Activated gamma-delta T cell (primary cell): ENCODE results near the gene ZGPAT.

Experiments used
- DNase-seq: peaks from one replicate; lab custom pipeline; 2025; lab: John Stamatoyannopoulos, UW

The ZGPAT gene

DNA sequence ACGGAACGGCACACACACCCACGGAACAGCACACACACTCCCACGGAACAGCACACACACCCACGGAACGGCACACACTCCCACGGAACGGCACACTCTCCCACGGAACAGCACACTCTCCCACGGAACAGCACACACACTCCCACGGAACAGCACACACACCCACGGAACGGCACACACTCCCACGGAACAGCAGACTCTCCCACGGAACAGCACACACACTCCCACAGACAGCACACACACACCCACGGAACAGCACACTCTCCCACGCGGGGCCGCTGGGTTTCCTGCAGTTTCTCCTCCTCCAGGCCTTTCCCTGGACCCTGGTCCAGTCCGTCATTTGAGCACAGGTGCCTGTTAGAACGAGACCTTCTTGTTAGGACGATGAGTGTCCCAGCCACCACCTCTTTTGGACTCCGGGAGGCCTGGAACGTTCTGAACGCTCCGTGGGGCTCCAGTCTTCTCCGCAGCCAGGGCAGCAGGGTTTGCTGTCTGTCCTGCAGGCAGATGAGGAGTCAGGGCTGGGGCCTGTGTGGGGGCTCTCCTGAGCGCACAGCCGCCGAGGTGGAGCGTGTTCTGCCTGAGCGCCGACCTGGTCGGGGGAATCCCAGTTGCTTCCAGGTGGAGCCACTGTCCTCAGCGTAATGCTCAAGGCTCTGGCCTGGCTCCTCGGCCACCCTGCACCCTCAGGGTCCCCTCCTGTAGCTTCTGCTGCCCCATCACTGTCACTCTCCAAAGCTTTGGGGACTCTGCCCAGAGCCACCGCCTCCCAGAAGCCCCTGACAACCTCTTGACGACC lies 29.0 kb upstream of the ZGPAT start:
- no peak for DNase-seq

DNA sequence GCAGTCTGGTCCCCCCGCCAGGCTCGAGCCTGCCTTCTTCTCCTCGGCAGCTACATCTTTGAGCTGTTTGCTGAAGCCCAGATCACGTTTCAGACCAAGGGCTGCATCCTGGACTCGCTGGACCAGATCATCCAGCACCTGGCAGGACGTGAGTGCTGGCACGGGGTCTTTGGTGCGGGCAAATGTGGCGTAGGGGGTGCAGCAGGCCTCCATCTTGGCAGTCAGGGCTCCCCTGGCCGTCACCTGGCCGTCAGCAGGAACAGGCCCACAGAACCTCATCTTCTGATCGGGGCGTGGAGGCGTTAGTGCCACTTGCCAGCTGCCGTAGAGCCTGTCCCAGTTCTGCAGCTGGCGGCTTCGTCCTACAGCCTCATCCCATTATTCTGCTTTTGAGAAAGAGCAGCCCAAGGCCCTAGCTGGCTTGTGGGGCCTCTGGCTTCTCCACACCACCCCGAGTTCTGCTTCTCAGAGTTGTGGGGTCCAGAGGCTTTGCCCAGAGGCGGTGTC lies 28.0 kb upstream of the ZGPAT start:
- no peak for DNase-seq

- DNase-seq: no peak
Measured at GRCh38 chr20:63680427-63680826, 27.4 kb upstream of the ZGPAT start.

DNA sequence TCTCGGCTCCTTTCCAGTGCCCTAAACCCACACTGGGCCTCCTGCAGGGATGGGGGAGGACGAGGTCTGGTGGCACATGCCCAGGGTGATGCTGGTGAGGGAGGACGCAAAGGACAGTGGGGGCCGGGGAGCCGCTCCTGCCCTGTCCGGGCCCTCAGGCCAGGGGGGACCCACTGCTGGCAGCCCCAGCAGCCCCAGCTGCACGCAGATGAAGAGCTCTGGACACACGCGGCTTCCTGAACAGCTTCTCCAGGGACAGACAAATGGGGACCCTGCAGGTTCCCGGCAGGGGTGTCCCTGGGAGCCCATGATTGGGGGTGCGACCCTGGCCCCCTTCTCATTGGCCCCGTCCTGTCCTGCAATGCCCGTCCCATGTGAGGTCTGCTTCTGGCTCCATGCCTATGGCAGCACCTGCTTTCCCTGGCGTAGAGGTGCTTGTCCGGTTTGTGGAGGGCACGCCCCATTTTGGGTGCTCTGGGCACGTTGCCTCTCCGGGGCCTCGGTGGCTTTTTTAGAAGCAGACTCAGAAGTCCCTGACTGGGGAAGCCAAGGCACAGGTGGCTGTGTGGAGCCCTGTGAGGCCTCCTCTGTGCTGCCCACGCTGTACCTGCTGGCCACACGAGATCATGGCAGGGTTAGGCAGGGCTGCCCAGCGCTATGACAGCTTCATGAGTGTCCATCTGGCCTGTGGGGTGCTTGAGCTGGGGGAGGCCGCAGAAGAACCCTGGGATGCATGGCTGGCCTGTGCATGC lies 26.8 kb upstream of the ZGPAT start:
- no peak for DNase-seq

- DNase-seq: no peak
Measured at GRCh38 chr20:63681609-63682142, 26.2 kb upstream of the ZGPAT start.

DNA sequence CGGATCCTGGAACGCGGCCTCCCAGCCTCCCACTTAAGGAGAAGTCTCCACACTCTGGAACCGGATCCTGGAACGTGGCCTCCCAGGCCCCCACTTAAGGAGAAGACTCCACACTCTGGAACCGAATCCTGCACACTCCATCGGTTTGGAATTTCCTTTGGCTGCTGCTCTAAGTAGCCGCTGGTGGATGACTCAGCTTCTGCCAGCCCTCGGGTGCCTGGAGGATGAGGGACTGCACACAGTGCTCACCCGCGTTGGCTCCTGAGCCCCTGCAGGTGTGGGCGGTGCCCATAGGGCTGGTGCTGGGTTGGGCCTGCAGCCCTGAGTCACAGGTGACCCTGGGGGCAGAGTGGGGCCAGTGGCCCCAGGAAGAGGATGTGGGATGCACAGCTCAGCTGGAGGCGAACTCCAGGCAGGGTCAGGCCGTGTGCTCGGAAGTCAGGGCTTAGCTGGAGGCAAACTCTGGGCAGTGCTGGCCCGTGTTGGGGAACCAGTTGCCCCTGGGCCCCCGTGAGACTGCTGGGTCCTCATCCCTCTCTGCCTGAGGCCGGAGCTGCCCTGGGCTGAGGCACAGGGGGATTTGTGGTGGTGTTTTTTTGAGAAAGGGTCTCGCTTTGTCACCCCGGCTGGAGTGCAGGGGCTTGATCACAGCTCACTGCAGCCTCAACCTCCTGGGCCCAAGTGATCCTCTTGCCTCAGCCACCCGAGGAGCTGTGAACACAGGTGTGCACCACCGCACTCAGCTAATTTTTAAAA lies 25.3 kb upstream of the ZGPAT start:
- DNase-seq: no peak

DNA sequence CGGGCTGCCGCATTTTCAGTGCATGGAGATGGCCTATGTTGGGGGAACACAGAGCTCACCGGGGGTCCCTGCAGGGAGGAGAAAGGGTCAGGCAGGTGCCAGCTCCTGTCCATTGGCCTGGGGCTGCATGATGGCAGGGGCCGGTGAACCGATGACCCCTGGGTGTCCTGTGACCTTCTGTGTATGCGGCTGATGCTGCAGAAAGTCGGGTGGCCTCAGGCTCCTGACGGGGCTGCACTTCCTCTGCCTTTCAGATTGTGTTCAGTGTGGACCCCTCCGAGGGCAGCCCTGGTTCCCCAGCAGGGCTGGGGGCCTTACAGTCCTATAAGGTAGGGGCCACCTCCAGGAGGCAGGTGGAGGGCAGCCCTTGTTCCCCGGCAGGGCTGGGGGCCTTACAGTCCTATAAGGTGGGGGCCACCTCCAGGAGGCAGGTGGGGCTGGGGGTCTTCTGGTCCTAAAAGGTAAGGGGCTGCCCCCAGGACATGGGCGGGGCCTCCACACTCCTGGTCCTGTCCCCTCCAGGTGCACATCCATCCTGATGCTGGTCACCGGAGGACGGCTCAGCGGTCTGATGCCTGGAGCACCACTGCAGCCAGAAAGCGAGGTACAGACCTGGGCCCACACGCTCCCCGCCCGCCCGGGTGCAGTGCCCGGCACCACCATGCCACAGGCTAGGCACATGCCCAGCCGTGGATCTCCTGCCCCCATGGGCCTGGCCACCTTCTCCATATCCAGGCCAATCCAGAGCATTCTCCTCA lies 22.4 kb upstream of the ZGPAT start:
- no peak for DNase-seq

- DNase-seq: no peak
Measured at GRCh38 chr20:63686094-63686491, 21.7 kb upstream of the ZGPAT start.

GRCh38 chr20:63686492-63687321 lies 21.1 kb upstream of the ZGPAT start:
- DNase-seq: no peak

DNA sequence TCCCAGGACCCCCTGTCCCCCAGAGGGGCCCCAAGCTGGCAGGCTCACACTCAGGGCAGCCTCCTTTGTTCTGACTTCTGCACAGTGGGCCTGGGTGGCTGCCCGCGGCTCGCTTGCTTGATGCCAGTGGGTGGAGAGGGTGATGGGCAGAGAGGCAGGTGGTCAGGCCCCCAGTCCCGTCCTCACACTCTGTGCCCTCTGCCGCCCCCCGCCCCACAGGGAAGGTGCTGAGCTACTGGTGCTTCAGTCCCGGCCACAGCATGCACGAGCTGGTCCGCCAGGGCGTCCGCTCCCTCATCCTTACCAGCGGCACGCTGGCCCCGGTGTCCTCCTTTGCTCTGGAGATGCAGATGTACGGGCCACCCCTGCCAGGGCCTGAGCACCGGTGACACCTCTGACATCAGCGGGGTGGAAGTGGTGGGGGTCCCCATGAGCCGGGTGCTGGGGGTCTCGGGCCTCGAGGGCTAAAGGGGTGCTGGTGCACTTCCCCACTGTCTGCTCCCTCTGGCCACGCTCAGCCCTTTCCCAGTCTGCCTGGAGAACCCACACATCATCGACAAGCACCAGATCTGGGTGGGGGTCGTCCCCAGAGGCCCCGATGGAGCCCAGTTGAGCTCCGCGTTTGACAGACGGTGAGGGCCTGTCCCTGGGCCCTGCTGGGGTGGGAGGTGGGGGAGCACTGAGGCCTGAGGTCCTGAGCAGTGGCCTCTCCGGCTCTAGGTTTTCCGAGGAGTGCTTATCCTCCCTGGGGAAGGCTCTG lies 20.2 kb upstream of the ZGPAT start:
- no peak for DNase-seq

DNA sequence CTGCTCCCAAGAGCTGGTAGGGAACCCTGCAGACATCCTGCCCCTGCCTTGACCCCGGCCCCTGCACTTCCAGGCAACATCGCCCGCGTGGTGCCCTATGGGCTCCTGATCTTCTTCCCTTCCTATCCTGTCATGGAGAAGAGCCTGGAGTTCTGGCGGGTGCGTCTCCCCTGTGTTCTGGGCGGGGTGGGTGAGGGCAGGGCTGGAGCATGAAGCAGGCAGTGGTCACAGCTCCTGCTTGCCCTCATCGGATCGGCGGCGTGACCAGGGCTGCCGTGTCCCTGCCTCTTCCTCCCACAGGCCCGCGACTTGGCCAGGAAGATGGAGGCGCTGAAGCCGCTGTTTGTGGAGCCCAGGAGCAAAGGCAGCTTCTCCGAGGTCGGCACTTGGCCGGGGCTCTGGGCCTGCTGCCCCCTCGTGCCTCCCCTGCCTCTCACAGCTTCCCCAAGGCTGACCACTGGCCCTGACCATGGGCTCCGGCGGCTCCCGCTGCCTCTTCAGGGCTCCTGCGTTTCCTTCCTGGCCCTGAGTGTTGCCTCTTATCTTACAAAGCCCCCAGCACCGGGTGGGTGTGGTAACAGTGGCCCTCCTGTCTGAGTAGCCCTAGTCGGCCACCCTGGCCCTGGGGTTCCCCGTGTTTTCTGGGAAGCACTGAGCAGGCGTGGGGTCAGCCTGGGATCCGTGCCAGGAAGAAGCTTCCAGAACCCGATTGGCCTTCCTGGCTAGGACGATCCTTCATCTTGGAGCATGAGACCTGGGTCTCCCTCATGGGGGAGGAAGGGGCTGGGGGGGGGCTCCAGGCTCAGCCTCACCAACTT lies 19.4 kb upstream of the ZGPAT start:
- no peak for DNase-seq

- no peak for DNase-seq
Measured at GRCh38 chr20:63689046-63690002, 18.5 kb upstream of the ZGPAT start.

- DNase-seq: no peak
Measured at GRCh38 chr20:63690003-63690897, 17.6 kb upstream of the ZGPAT start.

DNA sequence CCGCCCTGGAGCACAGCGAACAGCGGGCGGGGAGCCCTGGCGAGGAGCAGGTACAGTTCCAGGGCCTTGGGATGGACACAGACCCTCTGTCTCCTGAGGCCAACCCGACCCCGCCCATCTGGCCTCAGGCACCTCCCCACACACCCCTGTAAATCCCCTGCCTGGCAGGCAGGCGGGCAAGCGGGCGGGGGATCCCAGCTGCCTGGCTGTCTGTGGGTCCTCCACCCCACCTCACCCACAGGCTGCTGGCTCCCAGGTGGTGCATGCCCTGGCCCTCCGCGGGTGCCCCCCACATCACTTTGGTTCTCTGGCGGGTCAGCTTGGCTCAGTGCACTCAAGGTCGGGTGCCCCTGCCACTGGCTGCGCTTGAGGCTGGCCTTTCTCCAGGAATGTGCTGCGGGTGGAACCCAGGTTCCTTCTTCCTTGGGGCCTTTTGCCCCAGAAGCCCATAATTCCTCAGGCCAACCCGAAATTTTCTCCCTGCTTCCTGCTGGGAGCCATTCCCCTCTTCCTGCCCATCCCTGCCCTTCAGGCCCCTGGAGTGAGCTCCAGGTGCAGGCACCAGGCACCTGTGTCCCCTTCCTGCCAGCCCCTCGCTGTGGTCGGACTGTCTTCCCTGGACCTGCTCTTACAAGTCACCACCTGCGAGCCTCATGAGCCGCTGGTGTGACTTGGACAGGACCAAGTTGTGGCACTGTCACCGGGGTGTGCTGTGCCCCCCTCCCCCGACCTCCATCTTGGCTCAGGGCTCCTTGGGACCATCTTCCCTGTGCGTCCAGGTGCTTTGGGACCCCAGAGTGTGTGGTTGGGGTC lies 16.7 kb upstream of the ZGPAT start:
- no peak for DNase-seq

- no peak for DNase-seq
Measured at GRCh38 chr20:63691711-63692435, 16.0 kb upstream of the ZGPAT start.
